ENCODE data around the gene SLC4A7.

DNA sequence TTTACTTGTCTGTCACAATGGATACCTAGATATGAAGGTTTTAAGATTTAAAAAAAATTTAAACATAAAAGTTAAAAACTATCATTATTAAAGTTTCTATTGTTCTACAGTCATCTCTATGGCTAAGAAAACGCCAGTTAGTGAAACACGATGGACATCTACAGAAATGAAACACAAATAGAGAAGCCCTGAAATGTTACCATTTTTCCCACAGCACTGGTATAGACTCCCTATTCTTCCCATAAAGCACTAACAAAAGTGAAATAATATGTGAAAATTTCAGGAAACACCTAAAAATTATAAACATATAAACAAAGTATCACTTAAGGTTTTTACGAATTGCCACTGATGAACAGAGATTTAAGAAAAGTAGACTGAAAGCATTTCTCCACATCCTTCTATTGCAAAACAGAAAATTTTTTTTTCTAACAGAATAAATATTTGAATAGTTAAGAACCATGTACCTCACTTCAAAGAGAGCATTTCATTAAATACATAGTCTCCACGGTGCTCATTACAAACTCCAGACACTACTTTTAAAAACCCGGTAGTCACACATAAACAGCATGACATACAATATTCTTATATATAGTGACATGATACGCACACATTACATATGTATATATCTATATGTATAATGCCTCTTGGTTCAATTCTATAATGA lies 107.9 kb downstream of the SLC4A7 start:
- TF ChIP-seq, protein P1, sequence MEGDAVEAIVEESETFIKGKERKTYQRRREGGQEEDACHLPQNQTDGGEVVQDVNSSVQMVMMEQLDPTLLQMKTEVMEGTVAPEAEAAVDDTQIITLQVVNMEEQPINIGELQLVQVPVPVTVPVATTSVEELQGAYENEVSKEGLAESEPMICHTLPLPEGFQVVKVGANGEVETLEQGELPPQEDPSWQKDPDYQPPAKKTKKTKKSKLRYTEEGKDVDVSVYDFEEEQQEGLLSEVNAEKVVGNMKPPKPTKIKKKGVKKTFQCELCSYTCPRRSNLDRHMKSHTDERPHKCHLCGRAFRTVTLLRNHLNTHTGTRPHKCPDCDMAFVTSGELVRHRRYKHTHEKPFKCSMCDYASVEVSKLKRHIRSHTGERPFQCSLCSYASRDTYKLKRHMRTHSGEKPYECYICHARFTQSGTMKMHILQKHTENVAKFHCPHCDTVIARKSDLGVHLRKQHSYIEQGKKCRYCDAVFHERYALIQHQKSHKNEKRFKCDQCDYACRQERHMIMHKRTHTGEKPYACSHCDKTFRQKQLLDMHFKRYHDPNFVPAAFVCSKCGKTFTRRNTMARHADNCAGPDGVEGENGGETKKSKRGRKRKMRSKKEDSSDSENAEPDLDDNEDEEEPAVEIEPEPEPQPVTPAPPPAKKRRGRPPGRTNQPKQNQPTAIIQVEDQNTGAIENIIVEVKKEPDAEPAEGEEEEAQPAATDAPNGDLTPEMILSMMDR (conservative IDR thresholded peaks at IDR 0.05; ENCODE audit: low read length), result no peak
- TF ChIP-seq EZH2phosphoT487 (IDR thresholded peaks at IDR 0.05; ENCODE audit: borderline replicate concordance, low read depth, low read length), result no peak
